ENCODE measurements around the gene MRPL58. TPM values are rescaled to one million over a fixed set of nuclear protein-coding genes. Genes with fewer than 3 reads are reported as not detected.

Gene MRPL58
- total and polyA plus RNA-seq, 2 of the 8 experiments (the other 6 are each of a cell fraction or from before 2014, with no cell fraction given), result 43.6 to 49.1 TPM

GRCh38 chr17:75065562-75066151 lies 53.2 kb downstream of the MRPL58 start:
- no peak for FAIRE-seq
- no peak for TF ChIP-seq TEAD4 (IDR thresholded peaks at IDR 0.05; ENCODE audit: low read depth, low read length)
- no peak for TF ChIP-seq NANOG (IDR thresholded peaks at IDR 0.05; ENCODE audit: insufficient read depth, low read depth, low read length, poor library complexity, severe bottlenecking)
- no peak for TF ChIP-seq ZNF274 (IDR thresholded peaks at IDR 0.05; ENCODE audit: borderline replicate concordance, extremely low read depth, low read length)
- no peak for TF ChIP-seq USF2 (IDR thresholded peaks at IDR 0.05; ENCODE audit: low read length)
- TF ChIP-seq NRF1 (IDR thresholded peaks at IDR 0.05; ENCODE audit: low read depth, low read length), result no peak

More at GRCh38 chr17:75065562-75066151, 53.2 kb downstream of the MRPL58 start:
- Histone ChIP-seq H2AK5ac (ENCODE audit: low read depth, low read length) (no peak overlapping the region), H3K27me3 (replicated peaks in 1 of 4; ENCODE audit: control insufficient read depth in 3 of 4, extremely low read depth in 1 of 4, insufficient read depth in 3 of 4, low read length in 3 of 4) (no peaks in the 10 kb centered on the region), H4K91ac (replicated peaks; ENCODE audit: insufficient read length, low read length) (no peak overlapping the region), H3K23me2 (ENCODE audit: low read depth, low read length) (no peaks in the 10 kb centered on the region), H2BK120ac (replicated peaks; ENCODE audit: low read depth, low read length) (no peak overlapping the region), H2BK20ac (ENCODE audit: low read length) (no peak overlapping the region), H2BK12ac (ENCODE audit: low read depth, low read length) (no peak overlapping the region), H3K14ac (ENCODE audit: insufficient read length) (no peak overlapping the region), H3K9me3 (ENCODE audit: insufficient read depth in 2 of 2, low read depth in 1 of 2, low read length in 1 of 2) (no peaks in the 10 kb centered on the region), H4K20me1 (replicated peaks in 1 of 2; ENCODE audit: control insufficient read depth in 1 of 2, insufficient read depth in 2 of 2, low read length in 2 of 2) (peaks cover 0 to 7% of the 10 kb centered on the region in 2 experiments), H3K79me2 (ENCODE audit: control insufficient read depth in 1 of 2, insufficient read depth in 2 of 2, low read length in 2 of 2) (no peaks in the 10 kb centered on the region), H4K5ac (ENCODE audit: insufficient read length, low read depth, low read length) (no peak overlapping the region), H2AFZ (ENCODE audit: low read length) (no peak overlapping the region), H3K36me3 (ENCODE audit: control insufficient read depth in 2 of 4, insufficient read depth in 4 of 4, low read length in 3 of 4) (peaks cover 19 to 43% (median 34%) of the 10 kb centered on the region in 4 experiments), H3K4me2 (ENCODE audit: insufficient read depth in 1 of 2, low read depth in 2 of 2, low read length in 2 of 2) (no peak overlapping the region), H2BK15ac (ENCODE audit: low read length) (no peak overlapping the region), H3K18ac (ENCODE audit: extremely low read depth, low read length) (no peak overlapping the region), H3K9ac (replicated peaks in 1 of 4; ENCODE audit: extremely low read depth in 1 of 4, low read depth in 3 of 4, low read length in 3 of 4) (no peak overlapping the region; a peak in 1 of 7 replicates), H4K8ac (ENCODE audit: extremely low read depth, insufficient read depth, low read length) (peak overlapping the region; percentile 29; the same call in 1 of the 2 replicates), H3K56ac (replicated peaks; ENCODE audit: insufficient read length, low read depth, low read length) (no peak overlapping the region), H3K4me3 (ENCODE audit: extremely low read depth in 1 of 4, insufficient read depth in 2 of 4, low read depth in 3 of 4, low read length in 4 of 4) (no peak overlapping the region), H2BK5ac (ENCODE audit: low read depth, low read length) (no peak overlapping the region), H3K23ac (ENCODE audit: insufficient read length) (no peak overlapping the region), H3K4ac (replicated peaks; ENCODE audit: insufficient read length, low read depth, low read length) (no peak overlapping the region), H3K79me1 (ENCODE audit: low read depth, low read length) (peaks cover 2% of the 10 kb centered on the region; the same call in 1 of the 2 replicates), H3K27ac (ENCODE audit: low read depth, low read length) (no peak overlapping the region), H3K4me1 (replicated peaks in 1 of 4; ENCODE audit: control insufficient read depth in 3 of 4, insufficient read depth in 4 of 4, low read length in 3 of 4) (no peaks in the 10 kb centered on the region; a peak in 1 of 7 replicates)
- no peak for DNase-seq (ENCODE audit: low read depth in 1 of 2, low spot score in 2 of 2)
- POLR2A ChIA-PET (ENCODE audit: partially characterized antibody), result interaction anchor here (1.2 to 5.8 kb wide), 3 partner anchors 12 to 44 kb away, joined by 3 to 25 read pairs (median 3); partner anchors contain the start of gene ARMC7
- 93% methylated on average over 6 of the region's 6 CpGs; no CpG with 5 or more reads in 1 of the 2 experiments for WGBS, 2 experiments (ENCODE audit: extremely low coverage in 1 of 2, insufficient coverage in 1 of 2, insufficient read length in 1 of 2, insufficient replicate concordance in 2 of 2, low coverage in 1 of 2, low lambda C conversion rate in 2 of 2, missing lambda C conversion rate in 1 of 2)
- CTCF ChIA-PET (ENCODE audit: partially characterized antibody), result interaction anchor here (0.8 to 1.5 kb wide), 6 partner anchors 11 to 136 kb away, joined by 3 to 5 read pairs (median 3); partner anchors contain the start of gene CDR2L
